H9 (cell line): ENCODE measurements around the gene TUBB4B. TPM values are rescaled to one million over a fixed set of nuclear protein-coding genes. Genes with fewer than 3 reads are reported as not detected.

Experiments
- DNase-seq: peaks from one replicate; pipeline ENCODE4 v3.0.0-alpha.2; 2017
- H2AFZ ChIP-seq: one replicate; pipeline ENCODE4 v1.6.1; 2013; ENCODE audit warnings: mild to moderate bottlenecking, low read length, control low read depth, moderate library complexity
- H2AK5ac ChIP-seq: 2 replicates; pipeline ENCODE4 v1.6.1; 2013; ENCODE audit warnings: low read length, control low read depth, mixed read lengths; ENCODE audit not compliant: insufficient read length
- H2BK120ac ChIP-seq: one replicate; pipeline ENCODE4 v1.6.1; 2013; ENCODE audit warnings: low read depth, mild to moderate bottlenecking, low read length, control low read depth, inconsistent platforms; ENCODE audit not compliant: poor library complexity, severe bottlenecking
- H2BK12ac ChIP-seq: 2 replicates; pipeline ENCODE4 v1.6.1; 2013; ENCODE audit warnings: low read length, control low read depth, mixed read lengths, low read depth; ENCODE audit not compliant: insufficient read length
- H2BK15ac ChIP-seq: 2 replicates; pipeline ENCODE4 v1.6.1; 2013; ENCODE audit warnings: low read depth, low read length, control low read depth
- H2BK20ac ChIP-seq: one replicate; pipeline ENCODE4 v1.6.1; 2013; ENCODE audit warnings: low read depth, mild to moderate bottlenecking, low read length, control low read depth, inconsistent platforms; ENCODE audit not compliant: poor library complexity, severe bottlenecking
- H2BK5ac ChIP-seq: 2 replicates; pipeline ENCODE4 v1.6.1; 2013; ENCODE audit warnings: low read length, control low read depth, mixed read lengths; ENCODE audit not compliant: insufficient read length
- H3K14ac ChIP-seq: 2 replicates; pipeline ENCODE4 v1.6.1; 2013; ENCODE audit warnings: low read length, control low read depth; ENCODE audit not compliant: insufficient read depth
- H3K18ac ChIP-seq: 2 replicates; pipeline ENCODE4 v1.6.1; 2013; ENCODE audit warnings: low read depth, mild to moderate bottlenecking, mixed read lengths, low read length, control low read depth; ENCODE audit not compliant: insufficient read length
- H3K23ac ChIP-seq: 2 replicates; pipeline ENCODE4 v1.6.1; 2013; ENCODE audit warnings: low read length, control low read depth, mixed read lengths, low read depth; ENCODE audit not compliant: insufficient read length
- H3K23me2 ChIP-seq: 2 replicates; pipeline ENCODE4 v1.6.1; 2013; ENCODE audit warnings: low read depth, mild to moderate bottlenecking, mixed read lengths, low read length, control low read depth; ENCODE audit not compliant: insufficient read length, poor library complexity, severe bottlenecking
- H3K27ac ChIP-seq: 2 replicates; pipeline ENCODE4 v1.5.1; 2013; ENCODE audit warnings: low read length, control low read depth, mixed read lengths, low read depth; ENCODE audit not compliant: insufficient read length
- H3K27me3 ChIP-seq: 2 replicates; pipeline ENCODE4 v1.6.1; 2013; ENCODE audit warnings: low read length, control low read depth, inconsistent platforms; ENCODE audit not compliant: insufficient read depth
- H3K4ac ChIP-seq: 2 replicates; pipeline ENCODE4 v1.6.1; 2013; ENCODE audit warnings: low read depth, mild to moderate bottlenecking, control low read depth, inconsistent platforms, low read length, moderate library complexity
- H3K4me1 ChIP-seq: 2 replicates; pipeline ENCODE4 v1.6.1; 2013; ENCODE audit warnings: low read length, control low read depth, inconsistent platforms; ENCODE audit not compliant: insufficient read depth
- H3K4me2 ChIP-seq: 2 replicates; pipeline ENCODE4 v1.6.1; 2013; ENCODE audit warnings: low read length, control low read depth, mixed read lengths; ENCODE audit not compliant: insufficient read length, insufficient read depth
- H3K56ac ChIP-seq: 2 replicates; pipeline ENCODE4 v1.6.1; 2013; ENCODE audit warnings: low read depth, mild to moderate bottlenecking, mixed read lengths, low read length, control low read depth; ENCODE audit not compliant: insufficient read length
- H3K79me1 ChIP-seq: 2 replicates; pipeline ENCODE4 v1.6.1; 2013; ENCODE audit warnings: low read depth, mild to moderate bottlenecking, moderate library complexity, low read length, control low read depth, inconsistent platforms; ENCODE audit not compliant: insufficient read depth, poor library complexity, severe bottlenecking
- H3K79me2 ChIP-seq: 2 replicates; pipeline ENCODE4 v1.6.1; 2013; ENCODE audit warnings: low read length, control low read depth, inconsistent platforms; ENCODE audit not compliant: insufficient read depth
- H3K9ac ChIP-seq: 2 replicates; pipeline ENCODE4 v1.6.1; 2013; ENCODE audit warnings: low read length, control low read depth, mixed read lengths; ENCODE audit not compliant: insufficient read length; ENCODE audit errors: extremely low read depth
- H3K9me3 ChIP-seq: one replicate; pipeline ENCODE4 v1.6.1; 2013; ENCODE audit warnings: low read depth, low read length, inconsistent platforms; ENCODE audit not compliant: control insufficient read depth
- H3T11ph ChIP-seq: one replicate; pipeline ENCODE4 v1.6.1; 2013; ENCODE audit warnings: mild to moderate bottlenecking, low read length, control low read depth, inconsistent platforms
- H4K20me1 ChIP-seq: one replicate; pipeline ENCODE4 v1.6.1; 2013; ENCODE audit not compliant: control insufficient read depth, insufficient read length, insufficient read depth
- H4K5ac ChIP-seq: 2 replicates; pipeline ENCODE4 v1.6.1; 2013; ENCODE audit warnings: low read depth, mild to moderate bottlenecking, mixed read lengths, low read length, control low read depth; ENCODE audit not compliant: insufficient read length
- H4K8ac ChIP-seq: replicated peaks from 2 replicates; pipeline ENCODE4 v1.6.1; 2013; ENCODE audit warnings: low read length, control low read depth, mixed read lengths, low read depth; ENCODE audit not compliant: insufficient read length
- H4K91ac ChIP-seq: 2 replicates; pipeline ENCODE4 v1.6.1; 2013; ENCODE audit warnings: low read depth, mild to moderate bottlenecking, moderate library complexity, mixed read lengths, low read length, control low read depth; ENCODE audit not compliant: insufficient read length
- H3K27ac Mint-ChIP-seq, 3 experiments: 2 replicates in 2 of 3; 3 replicates in 1 of 3; pipeline ENCODE4 v1.8.0; 2020 to 2021; ENCODE audit warnings: mixed read lengths in 3 of 3, mild to moderate bottlenecking in 1 of 3, moderate library complexity in 1 of 3
- H3K27me3 Mint-ChIP-seq: 2 replicates; pipeline ENCODE4 v1.8.0; 2021; ENCODE audit warnings: low read depth, mild to moderate bottlenecking, moderate library complexity, mixed read lengths
- H3K36me3 Mint-ChIP-seq, 3 experiments: 2 replicates in 2 of 3; 3 replicates in 1 of 3; pipeline ENCODE4 v1.8.0; 2020 to 2021; ENCODE audit warnings: low read depth in 3 of 3, mixed read lengths in 3 of 3; ENCODE audit not compliant: insufficient read depth in 1 of 3
- H3K4me1 Mint-ChIP-seq, 2 experiments: 2 replicates each; pipeline ENCODE4 v1.8.0; 2020; ENCODE audit warnings: mixed read lengths in 2 of 2
- H3K4me3 Mint-ChIP-seq, 2 experiments: 2 replicates in 1 of 2; 3 replicates in 1 of 2; pipeline ENCODE4 v1.8.0; 2020 to 2021; ENCODE audit warnings: mild to moderate bottlenecking in 2 of 2, mixed read lengths in 2 of 2, moderate library complexity in 1 of 2
- H3K9me3 Mint-ChIP-seq, 2 experiments: 2 replicates in 1 of 2; 3 replicates in 1 of 2; pipeline ENCODE4 v1.8.0; 2020; ENCODE audit warnings: mild to moderate bottlenecking in 2 of 2, mixed read lengths in 2 of 2, moderate library complexity in 1 of 2
- WGBS: extraction: QIAGEN DNeasy Blood & Tissue Kit; methylation state at CpG from one replicate; pipeline ENCODE4 v1.1.7; 2013; ENCODE audit warnings: missing lambda C conversion rate, low lambda C conversion rate, mixed read lengths; ENCODE audit not compliant: insufficient read length; ENCODE audit errors: extremely low coverage; 5-methylcytosine and 5-hydroxymethylcytosine counted together
- total RNA-seq: library from RNA; stranded (reverse); gene quantifications from 2 replicates; pipeline ENCODE4 v1.2.1, GENCODE V29; 2021
- TF ChIP-seq, protein P1 (sequence below): fragments of 200-600 bp; sonication (generic); conservative IDR thresholded peaks from 3 replicates; pipeline ENCODE4 v1.8.0; 2021; ENCODE audit warnings: antibody characterized with exemption, mild to moderate bottlenecking

TUBB4B gene
- total RNA-seq, 1 experiment from 2014 or later = 378 TPM

DNA sequence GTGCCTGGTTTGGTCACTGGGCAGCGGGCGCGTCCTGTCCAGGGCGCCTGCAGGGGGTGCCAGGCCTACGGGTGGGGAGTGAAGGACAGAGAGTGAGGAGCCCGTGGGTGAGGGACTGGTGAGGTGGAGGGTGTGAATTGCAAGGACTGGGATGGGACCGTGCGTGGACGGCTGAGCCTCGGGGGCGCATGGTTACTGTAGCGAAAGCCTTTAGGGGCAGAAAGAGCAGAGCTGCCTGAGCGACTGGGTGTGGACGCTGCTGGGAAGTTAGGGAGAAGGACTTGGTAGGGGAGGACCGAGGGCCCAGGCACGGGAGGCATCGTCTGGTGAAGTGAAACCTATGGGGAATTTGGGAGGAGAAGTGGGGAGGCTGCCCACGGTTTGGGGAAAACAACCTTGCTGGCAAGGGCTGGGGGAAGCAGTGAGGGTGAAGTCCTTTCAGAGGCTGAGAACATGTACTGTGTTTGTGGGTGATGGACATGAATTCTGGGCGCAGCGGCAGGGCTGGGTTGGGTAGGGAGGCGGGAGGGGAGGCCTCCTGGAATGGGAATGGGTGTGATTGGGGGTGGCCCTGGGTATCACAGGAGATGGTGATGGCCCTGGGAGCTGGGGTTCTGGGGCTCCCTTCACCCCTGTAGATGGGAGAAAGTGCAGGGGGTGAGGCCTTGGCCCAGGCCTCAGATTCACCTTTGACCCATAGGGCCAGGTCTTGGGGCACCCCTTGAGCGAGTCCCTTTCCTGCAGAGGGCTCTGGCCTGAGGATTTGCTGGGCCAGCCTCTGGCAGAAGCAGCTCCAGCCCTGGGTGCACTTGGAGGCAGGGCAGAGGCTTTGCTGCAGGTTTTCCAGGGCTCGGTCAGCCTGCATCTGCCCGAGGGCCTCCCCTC, 34.7 kb downstream of the TUBB4B start:
- H4K5ac ChIP-seq = no peak overlapping the region
- H3K4me2 ChIP-seq = no peak overlapping the region
- Mint-ChIP-seq H3K27ac (peak overlapping the region; percentile 79 to 96 (median 95); a peak in 6 of 7 replicates), H3K27me3 (no peaks in the 10 kb centered on the region), H3K36me3 (peaks cover 2 to 10% (median 9%) of the 10 kb centered on the region in 3 experiments; a peak in 6 of 7 replicates), H3K4me3 (peak overlapping the region in 1 of 2 experiments; percentile 8; a peak in 2 of 5 replicates), H3K9me3 (no peaks in the 10 kb centered on the region), H3K4me1 (peaks cover 20 to 29% of the 10 kb centered on the region in 2 experiments)
- H3K18ac ChIP-seq = no peak overlapping the region
- H3K56ac ChIP-seq = no peak overlapping the region
- H3K79me1 ChIP-seq = no peaks in the 10 kb centered on the region
- no peak overlapping the region for H3K27ac ChIP-seq
- no peak overlapping the region for H3K14ac ChIP-seq
- no peak overlapping the region for H3T11ph ChIP-seq
- peak; percentile 41 for DNase-seq
- peaks cover 6% of the 10 kb centered on the region for H3K23me2 ChIP-seq
- H3K4me1 ChIP-seq = no peaks in the 10 kb centered on the region
- H3K23ac ChIP-seq = no peak overlapping the region
- H4K91ac ChIP-seq = no peak overlapping the region
- H3K9ac ChIP-seq = no peak overlapping the region
- H3K4ac ChIP-seq = no peak overlapping the region
- no peak overlapping the region for H2BK120ac ChIP-seq
- H2BK12ac ChIP-seq = no peak overlapping the region
- WGBS = no CpG with 5 or more reads among the region's 24 CpGs
- no peaks in the 10 kb centered on the region for H4K20me1 ChIP-seq
- no peak overlapping the region for H2BK20ac ChIP-seq
- TF ChIP-seq, protein P1, sequence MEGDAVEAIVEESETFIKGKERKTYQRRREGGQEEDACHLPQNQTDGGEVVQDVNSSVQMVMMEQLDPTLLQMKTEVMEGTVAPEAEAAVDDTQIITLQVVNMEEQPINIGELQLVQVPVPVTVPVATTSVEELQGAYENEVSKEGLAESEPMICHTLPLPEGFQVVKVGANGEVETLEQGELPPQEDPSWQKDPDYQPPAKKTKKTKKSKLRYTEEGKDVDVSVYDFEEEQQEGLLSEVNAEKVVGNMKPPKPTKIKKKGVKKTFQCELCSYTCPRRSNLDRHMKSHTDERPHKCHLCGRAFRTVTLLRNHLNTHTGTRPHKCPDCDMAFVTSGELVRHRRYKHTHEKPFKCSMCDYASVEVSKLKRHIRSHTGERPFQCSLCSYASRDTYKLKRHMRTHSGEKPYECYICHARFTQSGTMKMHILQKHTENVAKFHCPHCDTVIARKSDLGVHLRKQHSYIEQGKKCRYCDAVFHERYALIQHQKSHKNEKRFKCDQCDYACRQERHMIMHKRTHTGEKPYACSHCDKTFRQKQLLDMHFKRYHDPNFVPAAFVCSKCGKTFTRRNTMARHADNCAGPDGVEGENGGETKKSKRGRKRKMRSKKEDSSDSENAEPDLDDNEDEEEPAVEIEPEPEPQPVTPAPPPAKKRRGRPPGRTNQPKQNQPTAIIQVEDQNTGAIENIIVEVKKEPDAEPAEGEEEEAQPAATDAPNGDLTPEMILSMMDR = no peak
- H4K8ac ChIP-seq = no peak overlapping the region
- H3K79me2 ChIP-seq = no peaks in the 10 kb centered on the region
- H2AFZ ChIP-seq = no peak overlapping the region
- H2BK15ac ChIP-seq = no peak overlapping the region
- no peak overlapping the region for H2AK5ac ChIP-seq
- no peaks in the 10 kb centered on the region for H3K9me3 ChIP-seq
- no peaks in the 10 kb centered on the region for H3K27me3 ChIP-seq
- H2BK5ac ChIP-seq = no peak overlapping the region
